ENCODE results near the gene RCSD1.

Gene RCSD1

GRCh38 chr1:167669209-167670124 is 39.4 kb downstream of the RCSD1 start:
- DNase-seq, result no peak

GRCh38 chr1:167670563-167670962 is 40.5 kb downstream of the RCSD1 start:
- DNase-seq, result no peak

- no peak for DNase-seq
Observed at GRCh38 chr1:167671727-167672511, 41.9 kb downstream of the RCSD1 start.

- DNase-seq, result no peak
Observed at GRCh38 chr1:167672831-167673230, 42.8 kb downstream of the RCSD1 start.

- no peak for DNase-seq
Observed at GRCh38 chr1:167673265-167673664, 43.2 kb downstream of the RCSD1 start.

GRCh38 chr1:167674156-167674555 is 44.1 kb downstream of the RCSD1 start:
- no peak for DNase-seq

- no peak for DNase-seq
Observed at GRCh38 chr1:167675440-167675839, 45.4 kb downstream of the RCSD1 start.

GRCh38 chr1:167676205-167676915 is 46.3 kb downstream of the RCSD1 start:
- DNase-seq, result no peak

- no peak for DNase-seq
Observed at GRCh38 chr1:167676916-167677848, 47.1 kb downstream of the RCSD1 start.

- DNase-seq, result no peak
Observed at GRCh38 chr1:167678422-167678821, 48.4 kb downstream of the RCSD1 start.

GRCh38 chr1:167678838-167679237 is 48.8 kb downstream of the RCSD1 start:
- no peak for DNase-seq

GRCh38 chr1:167679714-167680113 is 49.7 kb downstream of the RCSD1 start:
- DNase-seq, result no peak

- no peak for DNase-seq
Observed at GRCh38 chr1:167681024-167681423, 51.0 kb downstream of the RCSD1 start.

- no peak for DNase-seq
Observed at GRCh38 chr1:167681451-167682098, 51.5 kb downstream of the RCSD1 start.

- DNase-seq, result no peak
Observed at GRCh38 chr1:167683226-167683625, 53.2 kb downstream of the RCSD1 start.

- no peak for DNase-seq
Observed at GRCh38 chr1:167683641-167684502, 53.8 kb downstream of the RCSD1 start.

- no peak for DNase-seq
Observed at GRCh38 chr1:167685844-167686243, 55.8 kb downstream of the RCSD1 start.

- DNase-seq, result peak; percentile 87
Observed at GRCh38 chr1:167687919-167688519, 58.0 kb downstream of the RCSD1 start.

GRCh38 chr1:167689567-167689920 is 59.5 kb downstream of the RCSD1 start:
- DNase-seq, result no peak

GRCh38 chr1:167690053-167690452 is 60.0 kb downstream of the RCSD1 start:
- DNase-seq, result no peak
